ENCODE measurements around the gene CEP55.
"Not testable (repeated sequence)": the region's sequence is repeated elsewhere in the genome, so short reads cannot be mapped to it uniquely, and the experiment has no call there.

CEP55 gene

GRCh38 chr10:93462881-93463280 lies 33.5 kb upstream of the CEP55 start:
- no peak overlapping the region for H3K4me3 ChIP-seq (ENCODE audit: low read depth, low read length)

GRCh38 chr10:93463723-93464476 lies 32.5 kb upstream of the CEP55 start:
- H3K4me3 ChIP-seq (ENCODE audit: low read depth, low read length): no peak overlapping the region

More at GRCh38 chr10:93462881-93463280, 33.5 kb upstream of the CEP55 start:
- TF ChIP-seq CTCF (IDR thresholded peaks at IDR 0.05; ENCODE audit: borderline replicate concordance, insufficient read depth, low read depth, low read length): no peak

GRCh38 chr10:93464776-93465388 lies 31.5 kb upstream of the CEP55 start:
- H3K4me3 ChIP-seq (ENCODE audit: low read depth, low read length): no peak overlapping the region
- no peak for TF ChIP-seq CTCF (IDR thresholded peaks at IDR 0.05; ENCODE audit: borderline replicate concordance, insufficient read depth, low read depth, low read length)

More at GRCh38 chr10:93463723-93464476, 32.5 kb upstream of the CEP55 start:
- no peak for TF ChIP-seq CTCF (IDR thresholded peaks at IDR 0.05; ENCODE audit: borderline replicate concordance, insufficient read depth, low read depth, low read length)

GRCh38 chr10:93465806-93466675 lies 30.4 kb upstream of the CEP55 start:
- TF ChIP-seq CTCF (IDR thresholded peaks at IDR 0.05; ENCODE audit: borderline replicate concordance, insufficient read depth, low read depth, low read length): no peak
- H3K4me3 ChIP-seq (ENCODE audit: low read depth, low read length): no peak overlapping the region

- not testable (repeated sequence) for H3K4me3 ChIP-seq (ENCODE audit: low read depth, low read length)
Observed at GRCh38 chr10:93467635-93468034, 28.8 kb upstream of the CEP55 start.

- no peak overlapping the region for H3K4me3 ChIP-seq (ENCODE audit: low read depth, low read length)
- no peak for TF ChIP-seq CTCF (IDR thresholded peaks at IDR 0.05; ENCODE audit: borderline replicate concordance, insufficient read depth, low read depth, low read length)
Observed at GRCh38 chr10:93468461-93469213, 27.8 kb upstream of the CEP55 start.

GRCh38 chr10:93469454-93469853 lies 27.0 kb upstream of the CEP55 start:
- TF ChIP-seq CTCF (IDR thresholded peaks at IDR 0.05; ENCODE audit: borderline replicate concordance, insufficient read depth, low read depth, low read length): no peak
- H3K4me3 ChIP-seq (ENCODE audit: low read depth, low read length): no peak overlapping the region

Measured in GM12875 (cell line).